ENCODE data around the gene IRX2.

GRCh38 chr5:2705861-2706260, 45.6 kb downstream of the IRX2 start:
- TF ChIP-seq CTCF (IDR thresholded peaks at IDR 0.05; ENCODE audit: low read length) (no peak), EZH2 (optimal IDR thresholded peaks at IDR 0.05; ENCODE audit: low read depth, low read length) (no peak)
